K562 (cell line): ENCODE measurements around the gene TPCN1. TPM values are rescaled to one million over a fixed set of nuclear protein-coding genes. Genes with fewer than 3 reads are reported as not detected.

Experiments
- ARHGAP35 ChIP-seq: fragments of 450-650 bp; IDR thresholded peaks from 2 replicates; pipeline ENCODE4 v1.6.1; 2018; ENCODE audit not compliant: partially characterized antibody
- CSDE1 ChIP-seq, 2 experiments: fragments of 450-650 bp; IDR thresholded peaks; 2 replicates each; pipeline ENCODE4 v1.6.1; 2016; ENCODE audit warnings: mild to moderate bottlenecking in 1 of 2
- CTBP1 ChIP-seq: fragments of 450-650 bp; IDR thresholded peaks from 2 replicates; pipeline ENCODE4 v1.6.1; 2016; ENCODE audit warnings: borderline replicate concordance
- EGR1 ChIP-seq: fragments of 450-650 bp; conservative IDR thresholded peaks from 2 replicates; pipeline ENCODE4 v1.6.1; 2017; ENCODE audit warnings: mild to moderate bottlenecking
- HDAC8 ChIP-seq: fragments of 450-650 bp; IDR thresholded peaks from 2 replicates; pipeline ENCODE4 v1.6.1; 2016; ENCODE audit warnings: mild to moderate bottlenecking, missing genetic modification characterization, moderate library complexity, missing compliant biosample characterization
- MCM3 ChIP-seq: fragments of 450-650 bp; IDR thresholded peaks from 2 replicates; pipeline ENCODE4 v1.6.1; 2016
- NELFE ChIP-seq: IDR thresholded peaks from 2 replicates; pipeline ENCODE4 v1.6.1; 2011; ENCODE audit warnings: mild to moderate bottlenecking; ENCODE audit not compliant: insufficient read depth, insufficient read length
- PCBP2 ChIP-seq: fragments of 200-400 bp; formaldehyde crosslinking; IDR thresholded peaks from 2 replicates; pipeline ENCODE4 v1.6.1; 2018; ENCODE audit warnings: low read length, low read depth, mild to moderate bottlenecking, moderate library complexity; ENCODE audit not compliant: poor library complexity, severe bottlenecking
- POU5F1 ChIP-seq: fragments of 150-350 bp; IDR thresholded peaks from 2 replicates; pipeline ENCODE4 v1.6.1; 2014; ENCODE audit warnings: borderline replicate concordance, low read length, low read depth, mild to moderate bottlenecking; ENCODE audit not compliant: partially characterized antibody
- USF1 ChIP-seq: sonication (generic); formaldehyde crosslinking; IDR thresholded peaks from 2 replicates; pipeline ENCODE4 v1.9.0; 2022; ENCODE audit warnings: mild to moderate bottlenecking, missing genetic modification reagents
- ZNF12 ChIP-seq: sonication (generic); formaldehyde crosslinking; IDR thresholded peaks from 2 replicates; pipeline ENCODE4 v1.4.0; 2020; ENCODE audit warnings: mild to moderate bottlenecking, missing genetic modification reagents
- ZNF589 ChIP-seq: fragments of 200-800 bp; sonication (Bioruptor generic); IDR thresholded peaks from 2 replicates; pipeline ENCODE4 v1.6.1; 2016; ENCODE audit warnings: low read depth, missing genetic modification characterization, missing compliant biosample characterization
- polyA plus RNA-seq, 8 experiments: library from polyadenylated mRNA; depleted of rRNA in 4 of 8; stranded (reverse) in 5 of 8; unstranded in 3 of 8; fragments of >200 nt; fragmentation: Nextera tagmentation in 2 of 8; fragmentation: Illumina TruSeq in 1 of 8; extraction: Ambion mirVana in 2 of 8; extraction: Trizol in 1 of 8; gene quantifications; 2 replicates each; pipeline versions ENCODE4 v1.2.1 to v1.2.3, GENCODE V29; 2011 to 2014; ENCODE audit warnings: inconsistent platforms in 1 of 8, missing spikeins in 1 of 8
- total RNA-seq, 7 experiments: library from RNA; depleted of rRNA in 6 of 7; stranded (reverse); fragments of >200 nt in 6 of 7; fragmentation: Illumina TruSeq in 2 of 7; extraction: Trizol in 2 of 7; gene quantifications; 2 replicates each; pipeline versions ENCODE4 v1.2.1 to v1.2.3, GENCODE V29; 2011 to 2021; ENCODE audit warnings: low replicate concordance in 1 of 7
- TF ChIP-seq, protein P1 (sequence below), 2 experiments: fragments of 450-650 bp in 1 of 2; sonication (generic) in 1 of 2; formaldehyde crosslinking in 1 of 2; IDR thresholded peaks; 2 replicates each; pipeline versions ENCODE4 v1.7.1 to v1.9.0; 2016 to 2022; ENCODE audit warnings: inconsistent platforms in 1 of 2, mild to moderate bottlenecking in 1 of 2, missing genetic modification reagents in 1 of 2
- TF ChIP-seq, protein P2 (sequence below): sonication (generic); formaldehyde crosslinking; IDR thresholded peaks from 2 replicates; pipeline ENCODE4 v1.8.1; 2023; ENCODE audit warnings: mild to moderate bottlenecking, missing genetic modification reagents

The TPCN1 gene
- total and polyA plus RNA-seq, 9 of the 15 experiments (the other 6 are each of a cell fraction or from before 2014, with no cell fraction given), result 0.80 to 23.8 (median 7.4) TPM

- TF ChIP-seq, protein P1, sequence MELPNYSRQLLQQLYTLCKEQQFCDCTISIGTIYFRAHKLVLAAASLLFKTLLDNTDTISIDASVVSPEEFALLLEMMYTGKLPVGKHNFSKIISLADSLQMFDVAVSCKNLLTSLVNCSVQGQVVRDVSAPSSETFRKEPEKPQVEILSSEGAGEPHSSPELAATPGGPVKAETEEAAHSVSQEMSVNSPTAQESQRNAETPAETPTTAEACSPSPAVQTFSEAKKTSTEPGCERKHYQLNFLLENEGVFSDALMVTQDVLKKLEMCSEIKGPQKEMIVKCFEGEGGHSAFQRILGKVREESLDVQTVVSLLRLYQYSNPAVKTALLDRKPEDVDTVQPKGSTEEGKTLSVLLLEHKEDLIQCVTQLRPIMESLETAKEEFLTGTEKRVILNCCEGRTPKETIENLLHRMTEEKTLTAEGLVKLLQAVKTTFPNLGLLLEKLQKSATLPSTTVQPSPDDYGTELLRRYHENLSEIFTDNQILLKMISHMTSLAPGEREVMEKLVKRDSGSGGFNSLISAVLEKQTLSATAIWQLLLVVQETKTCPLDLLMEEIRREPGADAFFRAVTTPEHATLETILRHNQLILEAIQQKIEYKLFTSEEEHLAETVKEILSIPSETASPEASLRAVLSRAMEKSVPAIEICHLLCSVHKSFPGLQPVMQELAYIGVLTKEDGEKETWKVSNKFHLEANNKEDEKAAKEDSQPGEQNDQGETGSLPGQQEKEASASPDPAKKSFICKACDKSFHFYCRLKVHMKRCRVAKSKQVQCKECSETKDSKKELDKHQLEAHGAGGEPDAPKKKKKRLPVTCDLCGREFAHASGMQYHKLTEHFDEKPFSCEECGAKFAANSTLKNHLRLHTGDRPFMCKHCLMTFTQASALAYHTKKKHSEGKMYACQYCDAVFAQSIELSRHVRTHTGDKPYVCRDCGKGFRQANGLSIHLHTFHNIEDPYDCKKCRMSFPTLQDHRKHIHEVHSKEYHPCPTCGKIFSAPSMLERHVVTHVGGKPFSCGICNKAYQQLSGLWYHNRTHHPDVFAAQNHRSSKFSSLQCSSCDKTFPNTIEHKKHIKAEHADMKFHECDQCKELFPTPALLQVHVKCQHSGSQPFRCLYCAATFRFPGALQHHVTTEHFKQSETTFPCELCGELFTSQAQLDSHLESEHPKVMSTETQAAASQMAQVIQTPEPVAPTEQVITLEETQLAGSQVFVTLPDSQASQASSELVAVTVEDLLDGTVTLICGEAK (IDR thresholded peaks at IDR 0.05), result no peak
- TF ChIP-seq, protein P1 (CRISPR knock-in tag; IDR thresholded peaks at IDR 0.05), result no peak
- TF ChIP-seq POU5F1, result no peak
- TF ChIP-seq ZNF12 (CRISPR knock-in tag), result no peak
- no peak for TF ChIP-seq MCM3
- TF ChIP-seq EGR1, result peak; percentile 78
- TF ChIP-seq, protein P2, sequence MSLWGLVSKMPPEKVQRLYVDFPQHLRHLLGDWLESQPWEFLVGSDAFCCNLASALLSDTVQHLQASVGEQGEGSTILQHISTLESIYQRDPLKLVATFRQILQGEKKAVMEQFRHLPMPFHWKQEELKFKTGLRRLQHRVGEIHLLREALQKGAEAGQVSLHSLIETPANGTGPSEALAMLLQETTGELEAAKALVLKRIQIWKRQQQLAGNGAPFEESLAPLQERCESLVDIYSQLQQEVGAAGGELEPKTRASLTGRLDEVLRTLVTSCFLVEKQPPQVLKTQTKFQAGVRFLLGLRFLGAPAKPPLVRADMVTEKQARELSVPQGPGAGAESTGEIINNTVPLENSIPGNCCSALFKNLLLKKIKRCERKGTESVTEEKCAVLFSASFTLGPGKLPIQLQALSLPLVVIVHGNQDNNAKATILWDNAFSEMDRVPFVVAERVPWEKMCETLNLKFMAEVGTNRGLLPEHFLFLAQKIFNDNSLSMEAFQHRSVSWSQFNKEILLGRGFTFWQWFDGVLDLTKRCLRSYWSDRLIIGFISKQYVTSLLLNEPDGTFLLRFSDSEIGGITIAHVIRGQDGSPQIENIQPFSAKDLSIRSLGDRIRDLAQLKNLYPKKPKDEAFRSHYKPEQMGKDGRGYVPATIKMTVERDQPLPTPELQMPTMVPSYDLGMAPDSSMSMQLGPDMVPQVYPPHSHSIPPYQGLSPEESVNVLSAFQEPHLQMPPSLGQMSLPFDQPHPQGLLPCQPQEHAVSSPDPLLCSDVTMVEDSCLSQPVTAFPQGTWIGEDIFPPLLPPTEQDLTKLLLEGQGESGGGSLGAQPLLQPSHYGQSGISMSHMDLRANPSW (CRISPR knock-in tag), result no peak
- TF ChIP-seq ARHGAP35, result no peak
- no peak for TF ChIP-seq NELFE
- peak; percentile 70 for TF ChIP-seq CTBP1
- no peak for TF ChIP-seq CSDE1 (IDR thresholded peaks at IDR 0.05)
- no peak for TF ChIP-seq HDAC8 (tag)
- no peak for TF ChIP-seq PCBP2
- no peak for TF ChIP-seq ZNF589 (CRISPR knock-in tag)
- TF ChIP-seq USF1 (CRISPR knock-in tag), result no peak
Measured at GRCh38 chr12:113314121-113314529, 92.9 kb downstream of the TPCN1 start (continued).
